GM04504 (cell line): Measurements from ENCODE around the gene SLC16A5.
A peak's percentile ranks its signal among the peaks of the same experiment; 100 is the strongest.

Source experiments
- DNase-seq: peaks from one replicate; pipeline ENCODE4 v3.0.0-alpha.2; 2012; ENCODE audit warnings: low read depth

SLC16A5 gene

DNA sequence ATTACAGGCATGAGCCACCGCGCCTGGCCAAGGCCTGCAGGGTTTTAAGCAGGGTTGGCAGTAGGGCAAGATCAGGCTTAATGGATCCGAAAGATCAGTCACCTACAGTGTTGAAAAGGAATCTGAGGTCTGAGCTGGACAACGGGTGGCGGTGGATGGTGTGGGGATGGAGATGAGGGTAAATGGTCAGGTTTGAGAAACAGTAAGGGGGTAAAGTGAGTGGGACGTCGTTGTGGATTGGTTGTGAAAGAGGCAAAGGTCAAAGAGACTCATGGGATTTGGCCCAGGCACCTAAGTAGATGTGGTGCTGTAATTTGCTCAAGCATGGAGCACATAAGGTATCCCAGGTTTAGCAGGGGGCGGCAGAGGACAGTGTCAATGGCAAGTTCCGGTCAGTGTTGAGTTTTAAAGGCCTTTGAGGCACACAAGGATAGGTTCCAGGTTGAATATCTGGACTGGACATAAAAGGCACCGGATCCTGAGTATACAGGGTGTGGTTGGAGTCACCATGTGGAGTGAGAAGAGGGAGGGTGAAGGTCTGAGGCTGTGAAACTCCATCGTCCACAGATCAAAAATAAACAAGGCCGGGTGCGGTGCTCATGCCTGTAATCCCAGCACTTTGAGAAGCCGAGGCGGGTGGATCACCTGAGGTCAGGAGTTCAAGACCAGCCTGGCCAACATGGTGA is 1.1 kb upstream of the SLC16A5 start:
- no peak for DNase-seq

DNA sequence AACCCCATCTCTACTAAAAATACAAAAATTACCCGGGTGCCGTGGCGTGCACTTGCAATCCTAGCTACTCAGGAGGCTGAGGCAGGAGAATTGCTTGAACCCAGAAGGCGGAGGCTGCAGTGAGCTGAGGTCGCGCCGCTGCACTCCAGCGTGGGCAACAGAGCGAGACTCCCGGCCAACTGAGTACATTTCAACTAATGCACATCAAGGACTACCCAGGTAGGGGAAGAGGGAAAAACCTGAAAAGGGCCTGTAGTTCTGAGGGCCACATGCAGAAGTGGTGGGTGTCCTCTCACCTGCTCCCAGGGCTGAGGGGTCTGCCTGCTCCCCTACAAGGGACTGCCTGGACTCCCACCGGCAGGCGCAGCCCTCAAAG is 584 bp upstream of the SLC16A5 start:
- DNase-seq, result no peak

DNA sequence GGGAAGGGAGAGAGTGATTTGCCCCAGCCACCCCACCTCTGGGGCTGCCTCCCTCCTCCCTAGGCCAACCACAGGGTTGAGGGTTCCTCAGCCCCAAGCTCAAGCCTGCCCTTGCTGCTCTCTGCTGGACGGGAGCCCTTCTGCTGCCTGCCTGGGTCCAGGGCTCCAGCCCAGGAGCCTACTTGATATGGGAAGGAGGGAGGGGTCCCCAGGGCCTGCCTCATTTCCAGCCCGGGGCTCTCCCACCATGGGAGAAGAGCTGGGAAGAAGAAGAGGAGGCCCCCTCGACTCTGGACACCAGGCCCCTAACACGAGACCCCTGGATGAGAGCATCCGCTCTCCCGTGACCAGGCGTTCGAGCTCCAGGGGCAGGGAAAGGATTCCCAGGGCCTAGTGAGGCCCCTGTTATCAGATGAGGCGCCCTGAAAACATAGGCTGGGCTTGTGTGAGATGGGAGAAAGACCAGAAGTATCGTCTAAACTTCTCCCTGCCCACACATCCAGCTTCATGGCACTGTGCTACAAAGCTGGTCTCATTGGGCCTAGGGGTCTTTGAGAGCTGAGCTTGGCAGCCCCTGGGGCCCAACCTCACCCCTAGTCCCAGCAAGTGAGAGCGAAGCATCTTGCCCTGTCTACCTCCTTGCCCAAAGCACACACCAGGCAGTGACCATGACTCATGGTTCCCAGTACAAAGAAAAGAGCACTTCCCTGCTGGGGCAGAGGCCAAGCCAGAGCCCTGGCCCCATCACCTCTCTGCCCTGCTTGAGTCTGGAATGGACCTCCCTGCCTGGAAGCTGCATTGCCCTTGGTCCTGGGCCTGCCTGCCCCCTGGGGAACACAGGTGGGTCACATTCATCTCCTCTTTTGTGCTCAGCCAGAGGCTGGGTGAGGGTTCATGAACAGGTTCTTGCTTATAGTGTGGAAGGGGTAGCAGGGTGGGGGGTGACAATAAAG is 987 bp downstream of the SLC16A5 start:
- no peak for DNase-seq

DNA sequence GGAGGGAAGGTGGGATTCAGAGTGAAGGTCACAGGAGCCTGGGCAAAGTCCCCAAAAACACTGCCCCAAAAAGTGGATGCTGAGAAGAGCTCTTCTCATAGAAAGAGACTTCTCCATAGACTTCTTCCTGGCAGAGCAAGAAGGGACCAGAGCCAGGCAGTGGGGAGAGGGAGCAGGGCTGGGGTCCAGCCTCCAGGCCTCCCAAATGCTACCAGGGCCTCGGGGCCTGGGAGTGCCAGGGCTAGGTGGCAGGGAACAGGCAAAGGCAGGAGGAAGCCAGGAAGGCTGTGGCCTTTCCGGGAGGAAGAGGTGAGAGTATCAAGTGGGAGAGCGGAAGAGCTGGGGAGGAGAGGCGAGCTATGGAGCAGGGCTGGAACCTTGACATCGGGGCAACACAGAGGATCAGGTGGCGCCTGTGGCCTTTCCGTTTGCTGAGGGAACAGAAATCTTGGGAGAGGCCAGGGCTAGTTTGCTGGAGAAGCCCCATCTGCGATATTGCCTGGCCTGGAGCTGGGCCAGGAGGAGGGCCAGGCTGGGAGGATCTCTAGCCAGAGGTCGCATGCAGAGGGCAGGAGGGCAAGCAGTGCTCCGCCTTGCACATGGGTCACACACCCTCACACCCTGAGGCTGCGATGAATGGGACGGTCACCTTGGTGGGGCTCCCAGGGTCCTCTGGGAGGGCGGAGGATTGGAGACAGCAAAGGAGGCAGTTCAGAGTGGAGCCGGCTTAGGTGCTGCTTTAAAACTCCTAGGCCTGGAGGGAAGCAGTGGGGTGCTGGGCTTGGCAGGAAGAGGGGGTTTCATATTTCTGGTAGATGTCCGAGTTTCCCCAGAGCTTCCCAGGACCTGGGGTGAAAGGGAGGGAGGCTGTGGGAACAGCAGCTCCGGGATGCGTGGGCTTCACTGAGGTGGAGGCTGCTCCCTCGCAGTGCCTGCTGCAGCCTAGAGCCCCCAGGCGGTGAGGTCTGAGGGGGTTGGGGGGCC is 3.4 kb downstream of the SLC16A5 start:
- DNase-seq, result no peak

DNA sequence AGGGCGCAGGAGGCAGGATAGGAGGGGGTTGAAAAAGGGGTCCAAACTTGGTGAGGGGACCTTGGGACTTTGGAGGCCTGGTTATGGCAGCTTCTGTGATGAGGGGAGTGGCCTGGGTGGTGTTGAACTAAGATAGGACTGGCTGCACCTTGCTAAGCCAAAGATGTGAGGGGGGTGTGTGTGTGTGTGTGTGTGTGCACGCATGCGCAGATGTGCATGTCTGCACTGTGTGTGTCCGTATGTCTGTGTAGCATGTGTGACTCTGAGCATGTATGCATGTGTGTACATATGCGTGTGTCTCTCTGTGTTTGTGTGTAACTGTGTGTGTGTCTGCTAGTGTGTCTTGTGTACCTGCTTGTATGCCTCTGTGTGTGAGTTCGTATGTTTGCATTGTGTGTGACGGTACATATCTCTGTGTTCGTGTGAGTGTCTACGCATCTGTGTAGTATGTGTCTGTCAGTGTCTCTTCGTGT is 4.1 kb downstream of the SLC16A5 start:
- no peak for DNase-seq

DNA sequence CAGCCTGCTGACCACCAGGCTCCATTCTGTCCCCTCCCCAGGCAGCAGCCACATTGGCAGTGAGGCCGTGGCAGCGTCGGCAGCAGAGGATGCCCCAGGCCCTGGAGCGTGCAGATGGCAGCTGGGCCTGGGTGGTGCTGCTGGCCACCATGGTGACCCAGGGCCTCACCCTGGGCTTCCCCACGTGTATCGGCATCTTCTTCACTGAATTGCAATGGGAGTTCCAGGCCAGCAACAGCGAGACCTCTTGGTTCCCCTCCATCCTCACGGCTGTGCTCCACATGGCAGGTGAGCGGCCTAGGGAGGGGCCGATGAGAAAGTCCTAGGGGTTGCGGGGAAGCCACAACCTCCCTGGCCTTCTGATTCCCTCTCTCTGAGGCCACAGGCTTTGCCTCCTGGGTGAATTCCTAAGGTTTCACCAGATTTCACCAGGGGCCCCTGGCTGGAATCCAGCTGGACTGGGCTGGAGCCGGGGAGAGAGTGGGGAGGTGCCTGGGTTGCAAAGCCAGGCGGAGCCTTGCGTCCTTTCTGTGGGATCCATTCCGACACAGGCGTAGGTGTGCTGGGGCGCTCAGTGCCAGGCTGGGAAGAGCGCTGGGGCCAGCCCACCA is 5.9 kb downstream of the SLC16A5 start:
- DNase-seq, result no peak

DNA sequence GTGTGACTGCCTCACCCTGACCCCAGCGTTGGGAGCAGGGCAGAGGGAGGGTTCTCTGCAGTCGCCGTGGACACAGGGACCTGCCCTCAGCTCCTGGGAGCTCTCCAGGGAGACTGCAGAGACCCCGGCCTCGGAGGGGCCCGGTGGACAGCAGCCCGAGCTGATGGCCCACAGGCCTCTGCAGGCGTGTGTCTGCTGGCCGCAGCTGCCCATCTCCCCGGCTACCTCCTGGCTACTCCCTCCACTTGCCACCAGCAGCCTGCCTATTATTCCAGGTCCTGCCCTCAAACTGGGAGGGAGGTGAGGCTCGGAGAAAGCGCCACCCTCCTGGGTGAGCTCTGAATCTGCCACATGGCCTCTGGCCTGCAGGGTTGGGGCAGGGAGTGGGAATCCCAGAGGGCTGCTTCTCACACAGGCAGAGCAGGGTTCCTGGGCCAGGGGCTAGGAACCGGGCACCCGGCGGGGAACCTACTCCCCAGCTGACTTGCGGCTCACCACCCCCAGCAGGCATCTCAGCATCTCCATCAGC is 7.2 kb downstream of the SLC16A5 start:
- DNase-seq, result no peak

DNA sequence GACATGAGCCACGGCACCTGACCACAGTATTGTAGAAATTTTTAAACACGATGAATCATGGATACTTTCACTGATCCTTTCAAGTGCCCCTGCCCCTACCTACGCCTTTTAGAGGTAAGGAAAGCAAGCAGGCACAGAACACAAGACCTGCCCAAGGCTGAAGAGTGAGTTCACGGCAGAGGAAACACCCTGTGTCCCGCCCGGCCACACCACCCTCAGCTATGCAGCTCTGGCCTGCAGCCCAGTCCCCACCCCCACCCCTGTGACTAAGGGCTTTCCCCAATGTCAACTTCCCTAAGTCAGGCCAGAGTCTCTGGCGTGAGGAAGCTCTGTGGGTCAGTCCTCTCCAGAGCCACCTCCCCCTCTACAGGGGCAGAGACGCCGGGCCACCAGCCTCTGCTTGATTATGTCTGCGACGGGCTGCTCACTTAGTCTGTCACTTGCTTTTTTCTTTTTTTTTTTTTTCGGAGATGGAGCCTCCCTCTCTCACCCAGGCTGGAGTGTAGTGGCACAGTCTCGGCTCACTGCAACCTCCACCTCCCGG is 8.4 kb downstream of the SLC16A5 start:
- peak; percentile 39 for DNase-seq

DNA sequence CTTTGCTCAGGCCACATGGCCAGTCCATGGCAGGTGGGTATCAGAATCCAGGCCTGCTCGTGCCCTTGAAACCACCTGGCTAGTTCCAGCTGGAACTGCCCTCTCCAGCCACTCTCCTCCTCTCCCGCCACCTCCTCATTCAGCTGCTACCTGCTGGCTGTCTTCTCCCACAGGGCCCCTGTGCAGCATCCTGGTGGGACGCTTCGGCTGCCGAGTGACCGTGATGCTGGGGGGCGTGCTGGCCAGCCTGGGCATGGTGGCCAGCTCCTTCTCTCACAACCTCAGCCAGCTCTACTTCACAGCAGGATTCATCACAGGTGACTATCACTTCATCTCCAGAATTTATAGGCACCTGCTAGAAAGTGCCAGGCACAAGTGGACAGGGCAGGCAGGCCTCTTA is 10.1 kb downstream of the SLC16A5 start:
- no peak for DNase-seq

DNA sequence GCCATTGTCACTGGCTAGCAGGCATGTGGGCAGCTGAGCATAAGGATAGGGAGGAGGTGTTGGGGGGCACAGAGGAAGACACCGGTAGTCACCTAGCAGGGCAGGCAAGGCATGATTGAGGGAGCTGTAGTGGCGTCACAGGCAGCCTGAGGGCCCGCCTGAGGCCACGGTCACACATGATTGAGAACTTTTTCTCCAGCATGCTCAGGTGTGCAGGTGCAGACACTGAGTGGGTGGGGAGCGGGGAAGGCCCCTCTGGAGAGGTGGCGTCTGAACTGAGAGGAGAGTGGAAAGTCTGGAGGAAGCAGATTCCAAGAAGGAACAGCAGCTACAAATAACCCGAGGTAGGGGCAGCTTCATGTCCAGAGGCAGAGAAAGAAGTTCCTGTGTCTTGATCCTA is 11.1 kb downstream of the SLC16A5 start:
- no peak for DNase-seq

DNA sequence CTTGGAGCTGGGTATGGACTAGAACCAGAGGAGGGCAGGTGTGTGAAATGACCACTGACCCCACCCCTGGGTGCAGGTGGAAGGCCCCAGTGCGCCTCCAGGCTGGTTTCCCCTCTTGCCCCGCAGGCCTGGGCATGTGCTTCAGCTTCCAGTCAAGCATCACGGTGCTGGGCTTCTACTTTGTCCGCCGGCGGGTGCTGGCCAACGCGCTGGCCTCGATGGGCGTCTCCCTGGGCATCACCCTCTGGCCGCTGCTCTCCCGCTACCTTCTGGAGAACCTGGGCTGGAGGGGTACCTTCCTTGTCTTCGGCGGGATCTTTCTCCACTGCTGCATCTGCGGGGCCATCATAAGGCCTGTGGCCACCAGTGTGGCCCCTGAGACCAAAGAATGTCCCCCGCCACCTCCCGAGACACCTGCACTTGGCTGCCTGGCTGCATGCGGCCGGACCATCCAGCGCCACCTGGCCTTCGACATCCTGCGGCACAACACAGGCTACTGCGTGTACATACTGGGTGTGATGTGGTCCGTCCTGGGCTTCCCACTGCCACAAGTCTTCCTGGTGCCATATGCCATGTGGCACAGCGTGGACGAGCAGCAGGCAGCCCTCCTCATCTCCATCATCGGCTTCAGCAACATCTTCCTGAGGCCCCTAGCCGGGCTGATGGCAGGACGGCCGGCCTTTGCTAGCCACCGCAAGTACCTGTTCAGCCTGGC is 12.3 kb downstream of the SLC16A5 start:
- no peak for DNase-seq

DNA sequence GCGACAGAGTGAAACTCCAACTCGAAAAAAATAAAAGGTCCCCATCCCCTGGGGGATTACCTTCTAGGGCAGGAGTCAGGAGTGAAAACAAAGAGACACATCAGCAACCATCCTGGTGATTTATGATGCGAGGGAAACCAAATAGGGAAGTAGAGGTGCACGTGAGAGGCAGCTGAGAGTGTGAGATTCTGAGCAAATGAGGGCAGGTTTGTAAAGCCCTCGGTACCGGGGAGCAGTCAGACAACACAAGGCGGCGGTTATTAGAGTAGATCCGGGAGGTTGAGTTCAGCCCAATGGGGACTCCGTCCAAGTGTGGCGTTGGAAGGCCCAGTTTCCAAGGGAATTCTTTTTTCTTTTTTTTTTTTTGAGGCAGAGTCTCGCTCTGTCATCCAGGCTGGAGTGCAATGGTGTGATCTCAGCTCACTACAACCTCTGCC is 14.6 kb downstream of the SLC16A5 start:
- no peak for DNase-seq

DNA sequence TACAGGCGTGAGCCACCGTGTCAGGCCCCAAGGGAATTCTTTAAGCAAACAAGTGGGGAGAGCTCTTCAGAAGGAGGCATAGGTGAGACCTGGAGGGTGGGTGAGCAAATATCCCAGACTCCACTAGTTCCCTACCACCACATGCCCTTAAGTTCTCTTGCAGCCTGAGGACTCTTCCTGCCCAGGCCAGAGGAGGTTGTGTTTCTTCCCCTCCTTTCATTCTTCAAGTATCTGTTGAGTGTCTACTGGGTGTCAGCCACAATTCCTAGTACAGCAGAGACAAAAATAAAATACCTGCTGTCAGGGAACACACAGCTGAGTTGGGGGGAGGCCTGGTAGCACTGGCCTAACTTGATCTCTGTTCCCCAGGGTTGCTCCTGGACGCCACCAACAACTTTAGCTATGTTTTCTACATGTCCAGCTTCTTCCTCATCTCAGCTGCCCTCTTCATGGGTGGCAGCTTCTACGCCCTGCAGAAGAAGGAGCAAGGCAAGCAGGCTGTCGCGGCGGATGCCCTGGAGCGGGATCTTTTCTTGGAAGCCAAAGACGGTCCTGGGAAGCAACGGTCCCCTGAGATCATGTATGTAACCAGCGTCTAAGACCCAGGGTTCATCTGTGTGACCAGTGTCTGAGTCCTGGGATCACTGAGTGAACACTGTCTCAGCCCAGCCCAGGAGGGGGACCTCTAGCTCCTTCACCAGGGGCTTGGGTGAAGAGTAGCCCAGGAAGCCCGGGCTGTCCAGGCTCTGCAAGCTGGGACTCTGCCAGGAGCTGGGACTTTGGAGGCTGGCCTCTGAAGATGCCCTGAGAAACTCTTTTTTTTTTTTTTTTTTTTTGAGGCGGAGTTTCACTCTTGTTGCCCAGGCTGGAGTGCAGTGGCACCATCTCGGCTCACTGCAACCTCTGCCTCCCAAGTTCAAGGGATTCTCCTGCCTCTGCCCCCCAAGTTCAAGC is 16.1 kb downstream of the SLC16A5 start:
- DNase-seq, result no peak

DNA sequence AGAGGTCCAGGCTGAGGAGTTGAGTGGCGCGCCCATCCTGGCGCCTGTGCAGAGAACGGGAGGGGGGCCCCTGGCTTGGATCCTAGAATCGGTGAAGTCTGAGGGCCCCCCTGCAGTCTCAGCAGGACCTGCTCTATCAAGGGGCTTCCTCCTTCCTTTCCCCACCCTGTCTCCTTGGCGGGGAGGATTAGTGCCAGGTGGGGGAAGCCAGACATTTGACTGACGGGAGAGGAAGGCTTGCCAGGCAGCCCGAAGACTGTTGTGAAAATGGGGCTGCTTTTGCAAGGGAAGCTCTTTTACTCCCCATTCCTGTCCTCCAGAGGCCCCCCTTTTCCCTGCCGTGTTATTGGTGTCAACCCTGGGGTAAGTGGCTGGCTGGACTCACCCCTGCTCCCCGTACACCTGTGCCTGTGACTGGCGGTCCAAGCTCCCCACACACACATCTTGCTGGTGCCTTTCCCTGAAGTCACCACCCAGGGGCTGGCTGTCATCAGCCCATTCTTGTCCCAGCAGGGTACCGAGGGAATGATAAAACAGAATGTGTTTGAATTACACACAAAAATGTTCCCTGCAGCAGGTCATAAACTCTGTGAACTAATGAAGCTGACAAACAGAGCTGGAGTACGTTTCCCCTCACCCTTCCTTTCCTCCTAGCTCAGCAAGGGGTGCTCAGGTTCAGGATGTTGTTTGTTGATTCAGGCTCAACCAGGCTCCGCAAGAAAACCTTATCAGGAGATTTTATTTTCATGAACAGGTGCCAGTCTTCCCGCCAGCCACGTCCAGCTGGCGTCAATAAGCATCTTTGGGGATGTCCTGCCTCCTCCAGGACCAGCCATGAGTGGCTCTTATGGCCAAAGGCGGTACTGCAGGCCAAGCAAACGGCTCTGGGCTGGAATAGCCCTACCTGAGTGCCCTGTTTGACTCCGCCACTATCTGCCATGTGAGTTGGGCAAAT is 17.6 kb downstream of the SLC16A5 start:
- no peak for DNase-seq

DNA sequence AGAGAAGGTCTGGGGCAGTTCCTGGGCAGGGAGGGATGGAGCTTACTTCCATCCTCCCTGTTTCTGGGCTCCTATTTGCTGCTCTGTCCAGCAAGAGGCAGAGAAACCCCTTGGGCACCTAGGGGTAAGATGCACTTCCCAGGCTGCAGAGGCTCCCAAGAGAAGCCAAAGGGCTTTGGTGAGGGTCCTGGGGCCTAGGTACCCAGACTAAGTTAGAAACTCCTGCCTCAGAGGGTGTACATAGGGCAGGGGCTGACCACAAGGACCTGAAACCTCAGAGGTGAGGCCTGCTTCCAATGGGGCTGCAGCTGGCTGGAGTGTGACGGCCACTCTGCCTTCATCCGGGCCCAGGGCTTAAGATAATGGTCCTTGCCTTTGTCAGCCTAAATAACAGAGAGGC is 20.4 kb downstream of the SLC16A5 start:
- DNase-seq, result no peak

DNA sequence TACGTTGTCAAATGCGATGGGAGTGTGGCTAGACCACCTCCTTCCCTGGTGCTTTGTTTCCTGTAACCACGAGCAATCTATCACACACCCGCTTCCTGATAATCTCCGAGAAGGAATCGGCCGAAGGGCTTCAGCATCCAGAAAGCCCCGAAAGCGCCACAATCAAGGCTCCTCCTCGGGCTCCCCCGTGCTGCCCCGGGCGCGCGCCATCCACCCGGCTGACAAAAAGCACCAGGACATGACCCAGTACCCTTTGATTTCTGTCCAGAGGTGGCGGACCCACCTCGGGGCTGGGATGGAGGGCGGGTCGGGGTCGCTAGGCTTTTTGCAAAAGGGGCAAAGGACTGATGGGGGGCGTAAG is 21.3 kb downstream of the SLC16A5 start:
- DNase-seq, result no peak

DNA sequence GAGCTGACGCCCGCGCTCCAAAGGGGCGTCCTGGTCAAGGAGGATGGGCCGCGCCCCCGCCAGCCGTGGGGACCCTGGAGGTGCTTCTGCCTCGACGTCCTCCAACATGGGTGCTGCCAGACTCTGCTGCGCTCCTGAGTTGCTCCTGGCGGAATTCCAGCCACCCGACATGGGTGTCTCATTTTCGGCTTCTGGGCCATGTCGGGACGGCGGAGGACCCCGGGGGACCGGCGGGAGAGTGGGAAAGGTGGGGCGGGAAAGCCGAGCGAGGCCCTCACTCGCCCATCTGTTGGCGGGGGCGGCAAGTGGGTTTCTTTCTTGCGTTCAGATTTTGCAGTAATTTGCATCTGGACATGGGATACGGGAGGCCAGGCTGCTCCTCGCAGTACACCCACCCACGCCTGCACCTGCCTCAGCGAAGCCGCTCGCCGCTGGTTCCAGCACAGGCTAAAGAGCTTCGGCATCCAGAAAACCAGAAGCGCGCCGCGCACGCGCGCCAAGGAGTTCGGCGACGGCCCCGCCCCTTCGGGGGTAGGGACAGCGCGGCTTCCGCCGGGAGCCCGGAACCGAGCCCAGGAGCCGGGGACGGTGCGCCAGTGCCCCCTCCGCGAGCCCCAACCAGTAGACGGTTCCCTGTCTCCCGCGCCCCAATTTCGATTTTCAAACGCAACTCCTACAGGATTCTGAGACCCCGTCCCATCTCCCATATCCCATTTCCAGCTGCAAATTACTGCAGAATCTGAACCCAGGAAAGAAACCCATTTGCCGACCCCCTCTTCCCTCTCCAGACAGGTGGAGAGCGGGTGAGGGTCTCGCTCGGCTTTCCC is 21.9 kb downstream of the SLC16A5 start, which contains the start of gene ARMC7:
Gene ARMC7, plus strand, starts transcription at position 563 of the 827 bp plus-strand sequence. CDS start 320 bp downstream, outside the sequence.
- peak; percentile 62 for DNase-seq
